RWPE1 (cell line): Measurements from ENCODE around the gene C3orf52.

Experiments used
- CTCF ChIA-PET: fragments of 350-600 bp; sonication (Branson Sonifier 250); formaldehyde crosslinking; extraction: SDS; loops from one replicate; lab custom pipeline; 2021; lab: Yijun Ruan, JAX
- POLR2A ChIA-PET: fragments of 400-600 bp; formaldehyde crosslinking; extraction: SDS; loops from one replicate; lab custom pipeline; 2020; ENCODE audit warnings: antibody characterized with exemption; ENCODE audit not compliant: low non-redundant PET; lab: Yijun Ruan, JAX
- DNase-seq: peaks from one replicate; pipeline ENCODE4 v3.0.0; 2012; ENCODE audit warnings: low spot score
- H3K27ac ChIP-seq: fragments of 450-650 bp; 2 replicates; pipeline ENCODE4 v1.5.1; 2017
- CTCF ChIP-seq: fragments of 450-650 bp; conservative IDR thresholded peaks from 2 replicates; pipeline ENCODE4 v1.5.1; 2017; ENCODE audit warnings: low read depth, mild to moderate bottlenecking

The C3orf52 gene

GRCh38 chr3:112129925-112130637 lies 43.9 kb downstream of the C3orf52 start:
- CTCF ChIA-PET: no interaction called here
- H3K27ac ChIP-seq: no peak overlapping the region
- no peak for DNase-seq
- no peak for TF ChIP-seq CTCF
- POLR2A ChIA-PET: no interaction called here

GRCh38 chr3:112130638-112130993 lies 44.4 kb downstream of the C3orf52 start:
- DNase-seq: no peak
- no peak overlapping the region for H3K27ac ChIP-seq
- POLR2A ChIA-PET: no interaction called here
- no peak for TF ChIP-seq CTCF
- CTCF ChIA-PET: no interaction called here

DNA sequence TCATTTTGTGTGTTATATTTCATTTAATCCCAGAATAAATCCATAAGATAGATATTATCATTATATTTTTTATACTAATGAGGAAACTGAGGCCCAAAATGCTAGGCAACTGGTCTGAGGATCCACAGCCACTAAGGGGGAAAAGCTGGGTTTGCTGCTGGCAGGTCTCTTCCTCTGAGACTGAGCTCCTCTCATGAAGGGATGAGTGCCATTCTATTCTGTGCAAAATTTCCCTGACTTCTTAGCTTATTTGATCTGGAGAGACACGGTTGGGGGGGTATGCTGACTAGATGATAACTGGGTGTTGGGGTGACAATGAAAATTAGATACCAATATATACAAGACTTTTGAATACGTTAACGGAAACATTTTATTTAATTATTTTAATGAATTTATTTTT lies 44.9 kb downstream of the C3orf52 start:
- no peak for DNase-seq
- H3K27ac ChIP-seq: no peak overlapping the region
- CTCF ChIA-PET: no interaction called here
- POLR2A ChIA-PET: no interaction called here
- TF ChIP-seq CTCF: no peak

- ChIA-PET CTCF (no interaction called here), POLR2A (no interaction called here)
- DNase-seq: no peak
- H3K27ac ChIP-seq: no peak overlapping the region
- TF ChIP-seq CTCF: no peak
Measured at GRCh38 chr3:112132088-112132487, 45.9 kb downstream of the C3orf52 start.

GRCh38 chr3:112132554-112132953 lies 46.4 kb downstream of the C3orf52 start:
- DNase-seq: no peak
- TF ChIP-seq CTCF: no peak
- ChIA-PET CTCF (interaction anchor here (1.3 kb wide), 1 partner anchor 89 kb away, joined by 3 read pairs; no protein-coding TSS in a partner anchor), POLR2A (interaction anchor here (0.6 kb wide), 1 partner anchor 43 kb away, joined by 6 read pairs; no protein-coding TSS in a partner anchor)
- H3K27ac ChIP-seq: no peak overlapping the region

GRCh38 chr3:112132975-112133448 lies 46.8 kb downstream of the C3orf52 start, which contains the start of gene GCSAM:
Gene GCSAM, minus strand, starts transcription at chr3:112133248. Its CDS starts 128 bp downstream, at chr3:112133120.
- TF ChIP-seq CTCF: no peak
- peak within 1 kb of the TSS; percentile 44 for H3K27ac ChIP-seq
- DNase-seq: peak; percentile 42
- ChIA-PET CTCF (interaction anchor here (1.0 to 1.3 kb wide), 2 partner anchors 22 to 89 kb away, joined by 3 read pairs; no protein-coding TSS in a partner anchor), POLR2A (interaction anchor here (0.6 kb wide), 1 partner anchor 43 kb away, joined by 6 read pairs; no protein-coding TSS in a partner anchor)
